Measurements from ENCODE around the gene TMEM101.
"Not testable (repeated sequence)": the region's sequence is repeated elsewhere in the genome, so short reads cannot be mapped to it uniquely, and the experiment has no call there.

TMEM101 gene

DNA sequence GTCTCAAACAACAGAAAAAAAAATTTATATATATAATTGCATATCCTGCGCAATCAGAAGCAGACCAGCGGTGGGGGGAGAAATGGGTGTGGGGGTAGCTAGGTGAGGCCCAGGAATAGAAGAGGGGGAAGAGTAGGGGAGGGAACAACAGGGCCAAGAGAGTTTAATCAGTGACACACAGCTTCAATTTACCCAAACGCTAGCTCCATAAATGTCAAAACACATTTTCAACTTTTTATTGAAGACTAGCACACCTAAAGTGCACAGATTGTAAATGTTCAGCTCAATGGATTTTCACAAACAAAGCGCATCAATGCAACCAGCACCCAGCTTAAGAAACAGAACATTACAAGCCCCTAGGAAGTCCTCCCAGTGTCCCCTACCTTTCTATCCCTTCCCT, 35.1 kb downstream of the TMEM101 start:
- TF ChIP-seq CTCF (IDR thresholded peaks at IDR 0.05; ENCODE audit: insufficient read depth, low read depth, low read length, missing control alignments), result no peak
- no peak for DNase-seq (ENCODE audit: low read depth)
- H3K4me3 ChIP-seq (ENCODE audit: low read depth, low read length), result no peak overlapping the region

DNA sequence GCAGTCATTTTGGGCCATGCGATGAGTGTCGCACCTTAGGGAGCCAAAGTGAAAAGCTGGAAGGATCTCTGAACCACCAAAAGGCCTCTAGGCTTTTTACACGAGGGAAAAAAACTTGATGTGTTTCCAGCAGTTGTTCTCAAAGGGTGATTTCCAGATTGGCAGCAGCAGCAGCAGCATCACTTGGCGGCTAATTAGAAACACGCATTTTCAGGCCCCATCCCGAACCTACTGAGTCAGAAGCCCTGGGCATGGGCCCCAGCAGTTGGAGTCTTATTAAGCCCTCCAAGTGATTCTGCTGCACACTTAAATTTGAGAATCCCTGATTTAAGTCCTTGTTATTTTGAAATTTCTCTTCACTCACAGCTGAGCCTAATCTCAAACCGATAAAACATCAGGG, 35.8 kb downstream of the TMEM101 start:
- no peak overlapping the region for H3K4me3 ChIP-seq (ENCODE audit: low read depth, low read length)
- no peak for DNase-seq (ENCODE audit: low read depth)
- TF ChIP-seq CTCF (IDR thresholded peaks at IDR 0.05; ENCODE audit: insufficient read depth, low read depth, low read length, missing control alignments), result no peak

GRCh38 chr17:43978078-43978477, 36.7 kb downstream of the TMEM101 start:
- DNase-seq (ENCODE audit: low read depth), result no peak
- no peak for TF ChIP-seq CTCF (IDR thresholded peaks at IDR 0.05; ENCODE audit: insufficient read depth, low read depth, low read length, missing control alignments)
- H3K4me3 ChIP-seq (ENCODE audit: low read depth, low read length), result no peak overlapping the region

DNA sequence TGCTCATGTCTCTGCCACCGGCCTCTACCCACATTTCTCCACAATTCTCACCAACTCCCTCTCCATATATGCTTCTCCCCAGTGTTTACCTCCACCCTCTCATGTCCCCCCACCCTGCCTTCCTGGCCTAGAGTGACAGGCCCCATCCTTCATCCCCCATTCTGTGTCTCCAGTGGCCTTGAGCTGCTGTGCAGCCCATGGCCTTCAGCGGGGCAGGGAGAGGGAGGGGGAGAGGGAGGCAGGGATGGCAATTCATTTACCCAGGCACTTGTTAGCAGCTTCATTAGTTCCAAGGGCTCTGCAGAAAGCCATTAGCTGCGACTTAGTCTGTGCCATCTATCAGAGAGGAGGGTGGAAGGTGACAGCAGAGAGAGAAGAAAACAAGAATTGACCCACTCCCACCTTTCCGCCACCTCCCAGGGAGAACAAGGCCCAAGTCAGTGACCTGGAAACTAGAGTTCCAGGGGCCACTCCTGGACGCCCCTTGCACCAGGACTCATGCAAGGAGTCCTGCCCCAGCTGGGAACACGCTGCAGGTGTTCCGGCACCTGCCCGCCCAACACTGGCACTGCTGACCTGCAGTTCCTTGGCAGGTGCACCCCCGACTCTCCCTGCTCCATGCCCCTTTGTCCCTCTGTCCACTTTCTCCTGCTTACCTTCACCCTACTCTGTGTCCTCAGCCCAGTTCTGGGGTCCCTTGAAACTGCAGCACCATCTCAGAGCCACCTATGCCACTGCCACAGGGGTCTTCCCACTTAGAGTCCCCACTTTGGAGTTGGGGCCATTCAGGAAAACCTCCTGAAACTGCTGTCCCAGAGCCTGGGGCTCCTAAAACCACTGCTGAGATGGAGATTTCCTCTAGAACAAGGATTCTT, 37.6 kb downstream of the TMEM101 start:
- DNase-seq (ENCODE audit: low read depth), result no peak
- TF ChIP-seq CTCF (IDR thresholded peaks at IDR 0.05; ENCODE audit: insufficient read depth, low read depth, low read length, missing control alignments), result no peak
- no peak overlapping the region for H3K4me3 ChIP-seq (ENCODE audit: low read depth, low read length)

GRCh38 chr17:43975898-43976297, 38.9 kb downstream of the TMEM101 start:
- TF ChIP-seq CTCF (IDR thresholded peaks at IDR 0.05; ENCODE audit: insufficient read depth, low read depth, low read length, missing control alignments), result no peak
- H3K4me3 ChIP-seq (ENCODE audit: low read depth, low read length), result no peak overlapping the region
- DNase-seq (ENCODE audit: low read depth), result no peak

- DNase-seq (ENCODE audit: low read depth), result no peak
- no peak overlapping the region for H3K4me3 ChIP-seq (ENCODE audit: low read depth, low read length)
- TF ChIP-seq CTCF (IDR thresholded peaks at IDR 0.05; ENCODE audit: insufficient read depth, low read depth, low read length, missing control alignments), result no peak
These were observed 40.1 kb downstream of the TMEM101 start for GRCh38 chr17:43974382-43975266.

DNA sequence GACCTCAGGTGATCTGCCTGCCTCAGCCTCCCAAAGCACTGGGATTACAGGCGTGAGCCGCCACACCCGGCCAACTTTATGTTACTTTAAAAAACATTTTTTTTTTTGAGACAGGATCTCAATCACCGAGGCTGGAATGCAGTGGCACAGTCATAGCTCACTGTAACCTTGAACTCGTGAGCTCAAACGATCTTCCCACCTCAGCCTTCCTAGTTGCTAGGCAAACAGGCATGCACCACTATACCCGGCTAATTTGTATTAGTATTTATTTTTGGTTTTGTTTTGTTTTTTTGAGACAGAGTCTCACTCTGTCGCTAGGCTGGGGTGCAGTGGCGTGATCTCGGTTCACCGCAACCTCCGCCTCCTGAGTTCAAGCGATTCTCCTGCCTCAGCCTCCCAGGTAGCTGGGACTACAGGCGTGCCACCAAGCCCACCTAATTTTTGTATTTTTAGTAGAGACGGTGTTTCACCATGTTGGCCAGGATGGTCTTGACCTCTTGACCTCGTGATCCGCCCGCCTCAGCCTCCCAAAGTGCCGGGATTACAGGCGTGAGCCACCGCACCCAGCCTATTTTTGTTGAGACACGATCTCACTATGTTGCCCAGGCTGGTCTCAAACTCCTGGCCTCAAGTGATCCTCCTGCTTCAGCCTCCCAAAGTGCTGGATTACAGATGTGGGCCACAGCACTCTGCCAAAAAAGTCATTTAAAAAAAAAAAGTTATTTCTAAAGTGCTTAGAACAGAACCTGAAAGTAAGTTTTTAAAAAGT, 42.1 kb downstream of the TMEM101 start:
- not testable (repeated sequence) for DNase-seq (ENCODE audit: low read depth); H3K4me3 ChIP-seq (ENCODE audit: low read depth, low read length)

DNA sequence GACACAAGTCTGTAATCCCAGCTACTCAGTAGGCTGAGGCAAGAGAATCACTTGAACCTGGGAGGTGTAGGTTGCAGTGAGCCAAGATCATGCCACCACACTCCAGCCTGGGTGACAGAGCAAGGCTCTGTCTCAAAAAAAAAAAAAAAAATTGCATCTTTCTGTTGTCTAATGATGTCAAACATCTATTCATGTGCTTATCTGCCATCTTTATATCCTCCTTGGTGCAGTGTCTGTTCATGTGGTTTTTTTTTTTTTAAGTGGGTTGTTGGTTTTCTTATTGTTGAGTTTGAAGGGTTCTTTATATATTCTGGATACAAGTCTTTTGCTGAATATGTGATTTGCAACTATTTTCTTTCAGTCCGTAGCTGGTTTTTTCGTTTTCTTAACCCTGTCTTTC, 43.3 kb downstream of the TMEM101 start:
- H3K4me3 ChIP-seq (ENCODE audit: low read depth, low read length); DNase-seq (ENCODE audit: low read depth): not testable (repeated sequence)
